B cell (primary cell): Measurements from ENCODE around the gene COL25A1. TPM values are rescaled to one million over a fixed set of nuclear protein-coding genes. Genes with fewer than 3 reads are reported as not detected.

ENCODE experiments used
- ATAC-seq: fragments of 200-7000 bp; cut with Tn5 transposase; one replicate; pipeline ENCODE4 v1.10.0; 2021; ENCODE audit warnings: low read depth, mild to moderate bottlenecking, moderate number of reproducible peaks, moderate library complexity
- CTCF ChIA-PET: fragments of 350-600 bp; sonication (Branson Sonifier 250); formaldehyde crosslinking; loops from one replicate; lab custom pipeline; 2021; ENCODE audit warnings: antibody characterized with exemption, inconsistent platforms; lab: Charles Lee
- POLR2A ChIA-PET: fragments of 350-600 bp; sonication (Branson Sonifier 250); formaldehyde crosslinking; loops from one replicate; lab custom pipeline; 2021; ENCODE audit warnings: antibody characterized with exemption; lab: Charles Lee
- DNase-seq: peaks from one replicate; pipeline ENCODE4 v3.0.0; 2013
- H2AFZ ChIP-seq: 2 replicates; pipeline ENCODE4 v1.6.1; 2012; ENCODE audit warnings: mild to moderate bottlenecking, low read depth, low read length; ENCODE audit not compliant: insufficient read depth, poor library complexity, severe bottlenecking
- H3K27ac ChIP-seq, 2 donors: 1 replicate in 1 of 2; 2 replicates in 1 of 2; pipeline ENCODE4 v1.5.1; 2012 to 2013; ENCODE audit warnings: low read length in 2 of 2, mild to moderate bottlenecking in 2 of 2, moderate library complexity in 1 of 2
- H3K27me3 ChIP-seq, 4 experiments: fragments of 200-600 bp in 1 of 4; sonication (generic) in 1 of 4; replicated peaks in 1 of 4; 1 replicate in 2 of 4; 2 replicates in 2 of 4; pipeline versions ENCODE4 v1.6.1 to v1.7.0; 2013 to 2016; ENCODE audit warnings: low read length in 3 of 4, mild to moderate bottlenecking in 2 of 4, mixed read lengths in 1 of 4, moderate library complexity in 1 of 4; ENCODE audit not compliant: insufficient read depth in 4 of 4, control insufficient read depth in 3 of 4; ENCODE audit errors: control extremely low read depth in 1 of 4
- H3K36me3 ChIP-seq, 2 experiments: replicated peaks in 1 of 2; 1 replicate in 1 of 2; 2 replicates in 1 of 2; pipeline versions ENCODE4 v1.6.1 to v1.7.1; 2013; ENCODE audit warnings: low read length in 1 of 2; ENCODE audit not compliant: insufficient read depth in 2 of 2, control insufficient read depth in 1 of 2; ENCODE audit errors: control extremely low read depth in 1 of 2, extremely low read depth in 1 of 2
- H3K4me1 ChIP-seq, 2 donors: fragments of 200-600 bp in 1 of 2; sonication (generic) in 1 of 2; 1 replicate in 1 of 2; 2 replicates in 1 of 2; pipeline versions ENCODE4 v1.5.1 to v1.6.1; 2013 to 2017; ENCODE audit warnings: low read length in 2 of 2; ENCODE audit not compliant: control insufficient read depth in 2 of 2, insufficient read depth in 2 of 2
- H3K4me2 ChIP-seq: replicated peaks from 2 replicates; pipeline ENCODE3; 2012; ENCODE audit warnings: mild to moderate bottlenecking, low read depth, low read length; ENCODE audit not compliant: poor library complexity, severe bottlenecking
- H3K4me3 ChIP-seq, 5 experiments: fragments of 200-600 bp in 1 of 5; sonication (generic) in 1 of 5; 1 replicate in 3 of 5; 2 replicates in 2 of 5; pipeline versions ENCODE4 v1.5.1 to v1.7.0; 2011 to 2016; ENCODE audit warnings: low read length in 4 of 5, mild to moderate bottlenecking in 4 of 5, low read depth in 2 of 5, control low read depth in 1 of 5, moderate library complexity in 1 of 5; ENCODE audit not compliant: insufficient read depth in 1 of 5; ENCODE audit errors: control extremely low read depth in 1 of 5, extremely low read depth in 1 of 5
- H3K79me2 ChIP-seq: fragments of 200-600 bp; sonication (generic); one replicate; pipeline ENCODE4 v1.6.0; 2016; ENCODE audit warnings: low read length; ENCODE audit not compliant: control insufficient read depth, insufficient read depth
- H3K9ac ChIP-seq: fragments of 200-600 bp; sonication (generic); 2 replicates; pipeline ENCODE4 v1.6.1; 2017; ENCODE audit warnings: mild to moderate bottlenecking, low read length, moderate library complexity
- H3K9me3 ChIP-seq, 3 donors: one replicate each; pipeline versions ENCODE4 v1.6.1 to v1.7.1; 2013; ENCODE audit warnings: low read length in 2 of 3; ENCODE audit not compliant: control insufficient read depth in 2 of 3, insufficient read depth in 1 of 3; ENCODE audit errors: control extremely low read depth in 1 of 3
- H4K20me1 ChIP-seq: 2 replicates; pipeline ENCODE4 v1.6.0; 2012; ENCODE audit warnings: mild to moderate bottlenecking, low read length; ENCODE audit not compliant: insufficient read depth, control insufficient read depth, poor library complexity, severe bottlenecking
- H3K27ac Mint-ChIP-seq: one replicate; pipeline ENCODE4 v1.8.0; 2021; ENCODE audit warnings: mixed read lengths
- H3K27me3 Mint-ChIP-seq: one replicate; pipeline ENCODE4 v1.8.0; 2021; ENCODE audit warnings: mixed read lengths
- H3K4me1 Mint-ChIP-seq: one replicate; pipeline ENCODE4 v1.8.0; 2021; ENCODE audit warnings: mixed read lengths
- H3K4me3 Mint-ChIP-seq: one replicate; pipeline ENCODE4 v1.8.0; 2021; ENCODE audit warnings: mixed read lengths
- H3K9me3 Mint-ChIP-seq: one replicate; pipeline ENCODE4 v1.8.0; 2022; ENCODE audit warnings: mixed read lengths; ENCODE audit not compliant: insufficient read depth
- EZH2 ChIP-seq: IDR thresholded peaks from 2 replicates; pipeline ENCODE4 v1.6.1; 2012; ENCODE audit warnings: borderline replicate concordance, low read depth, mild to moderate bottlenecking, moderate library complexity, low read length; ENCODE audit not compliant: insufficient read depth, poor library complexity, severe bottlenecking
- WGBS: methylation state at CpG from one replicate; pipeline ENCODE4 v1.1.5; 2013; ENCODE audit warnings: missing lambda C conversion rate; ENCODE audit not compliant: insufficient coverage; 5-methylcytosine and 5-hydroxymethylcytosine counted together
- intact Hi-C: fragments of 100-400 bp; cut with micrococcal nuclease; formaldehyde crosslinking; loops from one replicate; pipeline ENCODE4 v1.10.0; 2022
- polyA plus RNA-seq: library from polyadenylated mRNA; depleted of rRNA; stranded (reverse); fragments of >200 nt; gene quantifications from 2 replicates; pipeline ENCODE4 v1.2.3, GENCODE V29; 2012
- total RNA-seq, 2 donors: library from RNA; stranded (reverse); fragments of 120-200 nt in 1 of 2; gene quantifications; 1 replicate in 1 of 2; 2 replicates in 1 of 2; pipeline versions ENCODE4 v1.2.3 to v1.2.4, GENCODE V29; 2013 to 2022
- TF ChIP-seq, protein P1 (sequence below): fragments of 200-600 bp; IDR thresholded peaks from one replicate; pipeline ENCODE4 v1.8.0; 2022; ENCODE audit warnings: antibody characterized with exemption, mild to moderate bottlenecking

Gene COL25A1
- total and polyA plus RNA-seq, 2 donors (not counting 1 experiment from before 2014, with no cell fraction given), result not detected

DNA sequence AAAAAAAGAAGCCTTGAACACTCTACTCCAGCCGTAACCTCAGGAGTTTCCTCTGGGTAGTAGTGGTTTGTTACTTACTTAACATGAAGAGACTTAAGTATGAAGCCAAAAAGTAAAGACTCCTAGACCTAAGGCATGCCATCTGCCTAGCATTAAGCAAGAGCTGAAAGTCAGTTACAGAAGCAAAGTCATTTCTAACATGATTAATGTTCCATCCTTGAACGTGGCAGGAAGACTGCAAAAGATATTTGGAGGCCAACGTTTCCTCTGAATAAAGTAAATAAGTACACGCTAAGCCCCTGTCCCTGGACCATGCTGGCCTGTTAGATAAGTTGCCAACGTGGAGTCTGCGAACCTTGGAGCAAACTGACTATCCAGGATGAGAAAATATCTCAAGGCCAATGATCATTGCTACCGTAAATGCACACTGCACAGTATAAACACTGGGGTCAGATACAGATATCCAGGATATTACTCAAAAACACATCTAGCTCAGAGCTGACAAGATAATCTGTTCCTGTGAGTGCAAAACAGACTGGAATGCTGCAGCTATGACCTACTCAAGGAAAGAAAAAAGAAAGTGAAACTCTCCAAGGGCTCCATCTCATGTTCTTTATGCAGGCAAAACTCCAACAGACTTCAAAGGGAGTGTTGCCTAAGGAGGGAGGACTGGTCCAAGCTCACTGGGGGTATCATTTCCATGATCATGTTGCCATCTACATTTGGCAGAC is 255.8 kb downstream of the COL25A1 start:
- no peaks in the 10 kb centered on the region for H3K4me1 ChIP-seq
- CTCF ChIA-PET, result no interaction called here
- DNase-seq, result no peak
- no peak overlapping the region for H3K27ac ChIP-seq
- no peak overlapping the region for H3K4me3 Mint-ChIP-seq
- no peaks in the 10 kb centered on the region for H3K9me3 ChIP-seq
- 6% methylated on average over 5 of the region's 7 CpGs for WGBS
- no peaks in the 10 kb centered on the region for H3K27me3 Mint-ChIP-seq
- H3K4me3 ChIP-seq, result no peak overlapping the region
- H3K27ac Mint-ChIP-seq, result no peak overlapping the region
- H3K27me3 ChIP-seq, result no peaks in the 10 kb centered on the region
- peaks cover 1% of the 10 kb centered on the region for H3K4me1 Mint-ChIP-seq
- H2AFZ ChIP-seq, result no peak overlapping the region
- no peak for TF ChIP-seq EZH2
- TF ChIP-seq, protein P1, sequence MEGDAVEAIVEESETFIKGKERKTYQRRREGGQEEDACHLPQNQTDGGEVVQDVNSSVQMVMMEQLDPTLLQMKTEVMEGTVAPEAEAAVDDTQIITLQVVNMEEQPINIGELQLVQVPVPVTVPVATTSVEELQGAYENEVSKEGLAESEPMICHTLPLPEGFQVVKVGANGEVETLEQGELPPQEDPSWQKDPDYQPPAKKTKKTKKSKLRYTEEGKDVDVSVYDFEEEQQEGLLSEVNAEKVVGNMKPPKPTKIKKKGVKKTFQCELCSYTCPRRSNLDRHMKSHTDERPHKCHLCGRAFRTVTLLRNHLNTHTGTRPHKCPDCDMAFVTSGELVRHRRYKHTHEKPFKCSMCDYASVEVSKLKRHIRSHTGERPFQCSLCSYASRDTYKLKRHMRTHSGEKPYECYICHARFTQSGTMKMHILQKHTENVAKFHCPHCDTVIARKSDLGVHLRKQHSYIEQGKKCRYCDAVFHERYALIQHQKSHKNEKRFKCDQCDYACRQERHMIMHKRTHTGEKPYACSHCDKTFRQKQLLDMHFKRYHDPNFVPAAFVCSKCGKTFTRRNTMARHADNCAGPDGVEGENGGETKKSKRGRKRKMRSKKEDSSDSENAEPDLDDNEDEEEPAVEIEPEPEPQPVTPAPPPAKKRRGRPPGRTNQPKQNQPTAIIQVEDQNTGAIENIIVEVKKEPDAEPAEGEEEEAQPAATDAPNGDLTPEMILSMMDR, result no peak
- no peaks in the 10 kb centered on the region for H3K79me2 ChIP-seq
- no peak for ATAC-seq
- H3K9me3 Mint-ChIP-seq, result no peaks in the 10 kb centered on the region
- no peak overlapping the region for H3K4me2 ChIP-seq
- no peak overlapping the region for H3K9ac ChIP-seq
- intact Hi-C loops, result no loop called here
- POLR2A ChIA-PET, result no interaction called here
- H4K20me1 ChIP-seq, result no peaks in the 10 kb centered on the region
- H3K36me3 ChIP-seq, result no peaks in the 10 kb centered on the region

DNA sequence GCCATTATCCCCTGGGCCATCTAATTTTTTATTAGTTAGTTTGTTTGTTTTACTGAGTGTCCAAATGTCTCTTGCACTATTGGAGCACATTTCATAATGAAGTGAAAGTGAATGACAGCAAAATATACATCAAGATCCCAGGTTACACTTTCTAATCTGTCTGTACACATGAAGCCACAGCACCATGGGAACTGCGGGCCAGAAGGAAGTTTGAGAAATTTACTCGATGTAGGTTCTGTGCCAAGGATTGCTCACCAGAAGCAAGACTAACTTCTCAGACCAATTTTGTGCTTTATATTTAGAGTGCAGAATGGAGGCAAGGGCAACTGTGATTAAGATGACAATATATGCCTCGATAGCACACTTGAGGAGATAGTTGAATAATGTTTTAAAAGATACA is 258.0 kb downstream of the COL25A1 start:
- Histone ChIP-seq H2AFZ (no peak overlapping the region), H3K36me3 (no peaks in the 10 kb centered on the region), H3K4me1 (no peaks in the 10 kb centered on the region), H3K9me3 (no peaks in the 10 kb centered on the region), H3K27ac (no peak overlapping the region), H4K20me1 (no peaks in the 10 kb centered on the region), H3K4me2 (no peak overlapping the region), H3K27me3 (no peaks in the 10 kb centered on the region), H3K79me2 (no peaks in the 10 kb centered on the region), H3K9ac (no peak overlapping the region), H3K4me3 (no peak overlapping the region)
- ATAC-seq (no peak), DNase-seq (no peak)
- no peaks in the 10 kb centered on the region for H3K27me3 Mint-ChIP-seq
- no peaks in the 10 kb centered on the region for H3K9me3 Mint-ChIP-seq
- ChIA-PET CTCF (no interaction called here), POLR2A (no interaction called here)
- peaks cover 1% of the 10 kb centered on the region for H3K4me1 Mint-ChIP-seq
- intact Hi-C loops, result no loop called here
- no peak overlapping the region for H3K4me3 Mint-ChIP-seq
- no CpG with 5 or more reads among the region's 3 CpGs for WGBS
- TF ChIP-seq EZH2, result no peak
- TF ChIP-seq, protein P1, result no peak
- no peak overlapping the region for H3K27ac Mint-ChIP-seq
